ENCODE results near the gene ADAMTS6. TPM values are rescaled to one million over a fixed set of nuclear protein-coding genes. Genes with fewer than 3 reads are reported as not detected.
"Not testable (repeated sequence)": the region's sequence is repeated elsewhere in the genome, so short reads cannot be mapped to it uniquely, and the experiment has no call there.

ADAMTS6 gene
- total RNA-seq, result 0.88 and 1.1 TPM in 2 replicates

GRCh38 chr5:65481635-65482295 lies at the start of gene ADAMTS6:
Gene ADAMTS6, minus strand, starts transcription at chr5:65481920. Its CDS starts 8,247 bp downstream, at chr5:65473673.
- intact Hi-C loops (cut with micrococcal nuclease), result loop anchor here (1.0 to 5.0 kb wide), 7 partner anchors 81 to 1254 kb away; partner anchors contain the start of genes CWC27, SREK1IP1 and TRIM23

- intact Hi-C loops (cut with micrococcal nuclease), result no loop called here
Observed at GRCh38 chr5:65530904-65531303, 49.2 kb upstream of the ADAMTS6 start.

- intact Hi-C loops (cut with micrococcal nuclease), result no loop called here
Observed at GRCh38 chr5:65525726-65526125, 44.0 kb upstream of the ADAMTS6 start.

DNA sequence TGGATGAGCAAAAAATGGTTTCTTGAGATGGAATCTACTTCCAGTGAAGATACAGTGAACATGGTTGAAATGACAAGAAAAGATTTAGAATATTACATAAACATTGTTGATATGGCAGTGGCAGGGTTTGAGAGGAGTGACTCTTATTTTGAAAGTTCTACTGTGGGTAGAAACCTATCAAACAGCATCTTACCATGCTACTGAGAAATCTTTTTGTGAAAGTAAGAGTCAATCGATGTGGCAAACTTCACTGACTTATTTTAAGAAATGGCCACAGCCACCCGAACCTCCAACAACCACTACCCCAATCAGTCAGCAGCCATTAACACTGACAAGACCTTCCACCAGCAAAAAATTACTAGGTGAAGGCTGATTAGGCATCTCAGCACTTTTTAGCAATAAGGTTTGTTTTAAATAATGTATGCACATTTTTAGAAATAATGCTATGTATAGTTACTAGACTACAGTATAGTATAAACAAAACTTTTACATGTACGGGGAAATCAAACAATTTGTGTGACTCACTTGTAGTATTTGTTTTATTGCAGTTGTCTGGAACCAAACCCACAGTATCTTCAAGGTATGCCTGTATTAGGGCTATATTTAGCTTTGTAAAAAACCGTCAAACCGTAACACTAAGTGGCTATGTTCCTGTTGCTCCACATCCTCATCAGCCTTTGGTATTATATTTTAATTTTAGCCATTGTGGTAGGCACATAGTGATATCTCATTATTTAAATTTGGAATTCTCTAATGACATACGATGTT lies 30.6 kb upstream of the ADAMTS6 start:
- intact Hi-C loops (cut with micrococcal nuclease), result no loop called here

DNA sequence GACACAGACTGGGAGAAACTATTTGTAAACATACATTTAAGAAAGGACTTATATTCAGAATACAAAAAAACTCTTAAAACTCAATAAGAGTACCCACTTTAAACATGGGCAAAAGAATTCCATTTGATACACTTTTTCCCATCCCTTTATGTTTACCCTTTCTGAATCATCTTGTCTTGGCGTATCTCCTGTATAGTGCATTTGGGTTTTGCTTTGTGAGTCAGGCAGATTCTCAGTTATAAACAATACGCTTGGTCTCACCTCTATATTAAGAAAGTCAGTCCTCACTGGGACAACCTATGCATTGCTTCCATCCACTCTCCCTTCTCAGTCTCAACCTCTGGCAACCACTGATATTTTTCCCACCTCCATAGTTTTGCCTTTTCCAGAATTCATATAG lies 27.3 kb upstream of the ADAMTS6 start:
- intact Hi-C loops (cut with micrococcal nuclease), result no loop called here

DNA sequence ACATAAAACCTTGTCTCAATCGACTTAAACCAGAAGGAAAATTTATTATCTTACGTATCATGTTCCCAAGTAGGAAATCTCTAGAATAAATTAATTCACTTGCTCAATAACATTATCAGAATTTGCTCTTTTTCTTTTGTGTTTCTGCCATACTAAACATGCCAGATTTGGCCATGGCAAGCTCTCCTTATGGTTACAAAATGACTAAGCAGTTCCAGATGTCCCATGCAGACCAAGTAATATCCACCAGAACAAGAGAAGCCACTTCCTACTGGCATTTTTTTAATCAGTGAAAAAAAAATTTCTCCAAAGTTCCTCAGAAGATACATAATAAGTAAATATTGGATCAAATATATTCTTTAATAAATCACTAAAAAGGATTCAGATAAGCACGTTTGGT lies 25.2 kb upstream of the ADAMTS6 start:
- intact Hi-C loops (cut with micrococcal nuclease), result no loop called here

DNA sequence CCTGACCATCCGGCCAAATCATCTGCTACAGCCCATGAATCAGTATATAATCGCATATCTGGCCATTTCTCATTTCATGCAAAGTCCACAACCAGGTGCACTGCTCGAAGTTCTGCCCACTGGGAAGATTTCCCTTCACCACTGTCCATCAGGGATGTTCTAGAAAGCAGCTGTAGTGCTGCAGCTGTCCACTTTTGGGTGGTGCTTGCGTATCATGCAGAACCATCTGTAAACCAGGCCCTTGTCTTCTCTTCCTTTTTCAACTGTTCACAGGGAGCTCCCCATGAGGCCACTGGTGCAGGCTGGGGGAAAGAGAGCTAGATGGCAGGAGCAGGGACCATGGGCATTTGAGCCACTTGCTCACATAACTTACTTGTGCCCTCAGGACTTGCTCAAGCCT lies 7.4 kb upstream of the ADAMTS6 start:
- intact Hi-C loops (cut with micrococcal nuclease), result no loop called here

DNA sequence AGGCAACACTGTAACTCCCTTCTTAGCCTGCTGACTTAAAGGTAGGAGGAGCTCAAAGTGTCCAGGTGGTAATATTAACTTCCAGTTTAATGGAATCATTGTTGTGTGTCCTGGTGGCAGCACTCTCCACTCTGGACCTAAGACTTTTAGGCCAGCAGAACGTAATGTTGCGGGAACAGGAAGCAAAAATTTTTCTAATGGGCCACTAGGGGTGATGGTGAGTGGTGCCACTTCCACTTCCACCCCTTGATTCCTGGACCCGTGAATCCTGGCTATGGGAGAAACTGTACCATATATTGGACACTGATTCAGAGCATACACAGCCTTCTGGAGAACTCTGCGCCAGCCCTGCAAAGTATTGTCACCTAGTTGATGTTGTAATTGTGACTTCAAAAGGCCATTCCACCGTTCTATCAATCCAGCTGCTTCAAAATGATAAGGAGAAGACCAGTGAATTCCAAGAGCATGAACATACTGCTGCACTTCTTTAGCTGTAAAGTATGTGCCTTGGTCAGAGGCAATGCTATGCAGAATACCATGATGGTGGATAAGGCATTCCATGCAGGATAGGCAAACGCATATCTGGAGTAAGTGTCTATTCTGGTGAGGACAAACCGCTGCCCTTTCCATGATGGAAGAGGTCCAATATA lies 6.4 kb upstream of the ADAMTS6 start:
- intact Hi-C loops (cut with micrococcal nuclease), result not testable (repeated sequence)

GRCh38 chr5:65486803-65487202 lies 5.1 kb upstream of the ADAMTS6 start:
- intact Hi-C loops (cut with micrococcal nuclease), result loop anchor here (1.0 kb wide), 1 partner anchor 621 kb away; no protein-coding TSS in a partner anchor

GRCh38 chr5:65485405-65485804 lies 3.7 kb upstream of the ADAMTS6 start:
- intact Hi-C loops (cut with micrococcal nuclease), result no loop called here

DNA sequence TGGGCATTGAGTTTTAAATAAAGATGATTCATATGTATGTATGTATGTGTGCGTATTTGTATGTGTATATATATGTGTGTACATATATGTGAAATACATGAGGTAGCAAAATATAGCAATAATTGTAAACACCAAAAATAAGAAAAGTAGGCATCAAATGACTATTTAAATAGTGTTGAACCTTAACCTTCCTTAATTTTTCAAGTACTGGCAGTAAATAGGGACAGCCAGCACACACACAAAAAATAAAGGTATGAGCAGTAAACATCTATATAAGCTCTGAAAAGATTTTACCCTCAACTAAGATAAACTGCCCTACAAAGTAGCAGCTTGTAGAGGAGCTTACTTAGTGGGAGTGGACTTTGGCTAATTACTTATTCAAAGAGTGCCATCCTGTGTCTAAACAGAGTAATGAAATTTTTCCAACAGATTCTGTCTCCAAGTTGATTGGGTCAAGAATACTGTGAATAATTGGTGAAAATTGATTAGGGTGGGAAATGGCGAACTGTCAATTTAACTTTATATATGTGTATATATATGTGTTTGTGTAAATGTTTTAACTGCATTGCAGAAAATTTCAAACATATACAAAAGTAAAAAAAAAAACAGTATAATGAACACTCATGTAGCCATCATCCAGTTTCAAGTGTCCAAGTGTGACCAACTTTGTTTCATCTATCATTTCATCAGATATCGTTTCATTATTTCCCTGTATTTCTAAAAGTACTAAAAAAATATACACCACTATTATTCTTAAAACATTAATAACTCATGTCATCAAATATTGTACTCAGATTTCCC lies 2.0 kb upstream of the ADAMTS6 start:
- intact Hi-C loops (cut with micrococcal nuclease), result loop anchor here (1.0 to 5.0 kb wide), 8 partner anchors 237 to 1256 kb away; no protein-coding TSS in a partner anchor

GRCh38 chr5:65482736-65483545 lies 1.2 kb upstream of the ADAMTS6 start:
- intact Hi-C loops (cut with micrococcal nuclease), result loop anchor here (1.0 to 5.0 kb wide), 13 partner anchors 79 to 1256 kb away; partner anchors contain the start of genes CWC27, SREK1IP1 and TRIM23

DNA sequence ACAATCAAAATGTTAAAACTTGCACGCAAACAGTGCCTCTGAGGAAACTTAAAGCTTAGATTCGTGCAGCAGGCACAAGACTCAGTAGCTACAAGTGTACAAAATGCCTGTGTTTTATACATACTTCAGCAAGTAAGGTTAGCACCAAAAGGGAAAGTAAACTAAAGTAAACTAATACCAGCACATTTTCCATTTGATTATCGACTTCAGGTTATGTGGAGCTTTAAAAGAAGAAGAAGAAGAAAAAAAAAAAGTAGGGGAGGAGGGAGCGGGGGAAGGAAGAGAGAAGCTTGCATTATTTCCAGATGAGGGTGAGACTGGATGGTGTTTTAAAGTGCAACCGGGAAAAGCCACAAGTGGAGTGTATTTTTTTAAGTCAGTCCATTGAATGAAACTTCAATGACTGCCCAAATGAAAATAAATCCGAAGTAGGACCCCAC lies 596 bp upstream of the ADAMTS6 start:
- intact Hi-C loops (cut with micrococcal nuclease), result loop anchor here (1.0 to 5.0 kb wide), 7 partner anchors 80 to 1255 kb away; partner anchors contain the start of genes CWC27, SREK1IP1 and TRIM23

DNA sequence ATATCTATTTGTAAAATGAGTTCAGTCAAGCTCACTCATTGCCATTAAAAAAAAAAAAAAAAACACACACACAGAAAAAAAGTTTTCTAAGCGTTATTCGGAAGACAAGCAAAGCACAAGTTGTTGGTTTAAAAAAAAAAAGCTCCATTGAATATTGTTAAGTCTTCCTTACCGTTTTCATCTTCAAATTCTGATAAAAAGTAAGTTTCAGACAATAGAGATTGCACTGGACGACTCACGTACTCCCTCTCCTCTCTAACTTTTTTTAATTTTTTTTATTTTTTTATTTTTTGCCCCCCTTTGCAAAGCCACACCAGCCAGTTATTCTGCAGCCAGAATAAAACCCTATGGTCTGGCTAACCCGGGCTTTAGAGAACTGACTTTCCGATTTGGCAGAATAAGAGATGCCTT lies 544 bp downstream of the ADAMTS6 start:
- intact Hi-C loops (cut with micrococcal nuclease), result loop anchor here (5.0 kb wide), 1 partner anchor 1254 kb away; no protein-coding TSS in a partner anchor

DNA sequence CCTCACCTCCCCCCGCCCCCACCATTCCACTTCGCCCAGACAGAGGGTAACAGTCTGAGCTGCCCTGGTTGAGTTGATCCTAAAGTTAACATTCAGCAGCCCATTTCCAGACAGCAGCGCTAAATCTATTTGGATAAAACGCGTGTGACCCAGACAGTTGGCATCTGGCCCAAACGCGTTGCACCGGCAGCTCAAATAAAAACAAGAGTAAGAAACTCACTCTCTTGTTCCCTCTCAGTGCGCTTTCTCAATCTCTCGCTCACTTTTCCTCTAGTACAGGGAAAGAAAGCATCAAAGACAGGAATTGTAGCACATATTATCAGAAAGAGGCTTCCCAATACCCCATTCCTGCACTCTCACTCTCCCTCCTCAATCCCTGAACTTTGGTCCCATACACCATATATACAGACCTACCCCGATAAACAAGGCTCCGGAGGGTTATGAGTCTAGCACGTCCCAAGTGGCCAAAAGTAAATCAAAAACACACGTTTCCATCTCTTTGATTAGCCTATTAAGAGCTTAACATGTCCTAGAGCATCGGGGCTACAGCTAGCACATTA lies 1.3 kb downstream of the ADAMTS6 start:
- intact Hi-C loops (cut with micrococcal nuclease), result loop anchor here (1.0 to 5.0 kb wide), 2 partner anchors 378 to 1253 kb away; no protein-coding TSS in a partner anchor

DNA sequence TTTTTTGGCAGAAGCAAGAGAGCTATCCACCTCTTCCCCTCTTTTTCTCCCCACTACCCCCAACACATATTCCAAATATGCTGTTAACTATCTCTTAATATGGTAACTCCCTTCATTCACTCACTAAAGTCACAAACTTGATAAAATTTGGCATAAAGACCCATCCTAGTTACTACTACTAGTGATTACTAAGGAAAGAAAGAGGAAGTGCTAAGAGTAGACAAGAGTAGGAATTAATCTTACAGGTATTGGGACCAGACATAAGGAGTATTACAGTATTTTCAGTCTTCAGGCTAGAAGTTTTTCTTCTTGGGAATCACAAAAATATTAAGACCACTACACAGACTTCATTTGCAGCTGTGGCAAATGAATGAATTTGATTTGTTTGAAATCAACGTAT lies 2.2 kb downstream of the ADAMTS6 start:
- intact Hi-C loops (cut with micrococcal nuclease), result no loop called here

- intact Hi-C loops (cut with micrococcal nuclease), result no loop called here
Observed at GRCh38 chr5:65478336-65478735, 3.4 kb downstream of the ADAMTS6 start.

GRCh38 chr5:65475895-65476294 lies 5.8 kb downstream of the ADAMTS6 start:
- intact Hi-C loops (cut with micrococcal nuclease), result no loop called here

DNA sequence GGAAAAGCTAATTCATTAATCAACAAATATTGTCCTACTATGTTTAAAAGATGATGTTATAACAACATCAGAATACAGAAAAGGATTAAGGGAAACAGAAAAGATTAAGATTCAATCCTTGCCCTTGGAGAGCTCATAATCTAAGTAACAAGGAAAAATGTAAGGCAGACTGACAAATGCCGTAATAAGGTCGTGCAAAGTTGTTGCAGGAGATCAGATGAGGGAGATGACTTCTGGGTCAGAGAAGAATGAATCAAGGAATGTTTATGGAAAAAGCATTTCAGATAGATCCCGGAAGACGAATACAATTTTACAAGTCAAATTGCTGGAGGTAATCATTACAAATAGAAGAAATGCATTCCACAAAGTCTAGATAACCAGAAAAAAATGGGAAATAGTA lies 6.4 kb downstream of the ADAMTS6 start:
- intact Hi-C loops (cut with micrococcal nuclease), result no loop called here
